K562 (cell line): ENCODE data around the gene MAN1A1. TPM values are rescaled to one million over a fixed set of nuclear protein-coding genes. Genes with fewer than 3 reads are reported as not detected.
A peak's percentile ranks its signal among the peaks of the same experiment; 100 is the strongest.

ENCODE experiments used
- ATAC-seq: fragments of 200-7000 bp; cut with Tn5 transposase; 3 replicates; pipeline ENCODE4 v1.9.1; 2020; ENCODE audit warnings: moderate library complexity
- BruUV-seq: library from RNA; stranded (reverse); fragments of 400-500 nt; replicated peaks from 2 replicates; lab custom pipeline; 2021; lab: Mats Ljungman, UMichigan
- CTCF ChIA-PET: fragments of 300-600 bp; formaldehyde crosslinking; extraction: SDS; loops from one replicate; lab custom pipeline; 2021; ENCODE audit warnings: low intra/inter-chr PET ratio; lab: Yijun Ruan, JAX
- POLR2A ChIA-PET: fragments of 300-600, 350-650 bp; sonication (Branson Sonifier 250); formaldehyde crosslinking; extraction: SDS; loops from one replicate; lab custom pipeline; 2021; ENCODE audit warnings: antibody characterized with exemption, inconsistent platforms; lab: Yijun Ruan, JAX
- DNase-seq, 4 experiments: peaks; one replicate each; pipeline versions ENCODE4 v3.0.0 to v3.0.0-alpha.2; 2011 to 2018; ENCODE audit warnings: low spot score in 3 of 4, mixed read lengths in 3 of 4; ENCODE audit errors: extremely low read depth in 1 of 4
- FAIRE-seq: peaks from 2 replicates; lab custom pipeline; 2011; peaks lifted over from hg19 to GRCh38; lab: Jason Lieb, UNC
- H2AFZ ChIP-seq: 2 replicates; pipeline ENCODE4 v1.6.0; 2011; ENCODE audit warnings: low read depth, low read length, control low read depth, inconsistent platforms
- H3K27ac ChIP-seq: fragments of 200-600 bp; 3 replicates; pipeline ENCODE4 v1.8.0; 2011; ENCODE audit warnings: low read depth, mild to moderate bottlenecking, control low read depth, inconsistent platforms, low read length, moderate library complexity, mixed read lengths; ENCODE audit errors: extremely low read depth
- H3K27me3 ChIP-seq, 2 experiments: fragments of 300-600 bp in 1 of 2; 2 replicates in 1 of 2; 3 replicates in 1 of 2; pipeline versions ENCODE4 v1.6.0 to v1.8.0; 2011; ENCODE audit warnings: inconsistent platforms in 2 of 2, low read length in 2 of 2, mild to moderate bottlenecking in 1 of 2, mixed read lengths in 1 of 2, moderate library complexity in 1 of 2; ENCODE audit not compliant: control insufficient read depth in 2 of 2, insufficient read depth in 2 of 2
- H3K36me3 ChIP-seq: fragments of 300-600 bp; 3 replicates; pipeline ENCODE4 v1.8.0; 2011; ENCODE audit warnings: mild to moderate bottlenecking, low read length, inconsistent platforms; ENCODE audit not compliant: control insufficient read depth, insufficient read depth
- H3K4me1 ChIP-seq, 2 experiments: fragments of 200-600 bp in 1 of 2; replicated peaks in 1 of 2; 2 replicates in 1 of 2; 3 replicates in 1 of 2; pipeline versions ENCODE4 v1.5.1 to v1.8.0; 2011; ENCODE audit warnings: inconsistent platforms in 2 of 2, low read length in 2 of 2, mild to moderate bottlenecking in 1 of 2, mixed read lengths in 1 of 2, moderate library complexity in 1 of 2; ENCODE audit not compliant: control insufficient read depth in 2 of 2, insufficient read depth in 2 of 2
- H3K4me2 ChIP-seq: 2 replicates; pipeline ENCODE4 v1.6.1; 2011; ENCODE audit warnings: low read length, control low read depth, inconsistent platforms, mixed read lengths; ENCODE audit not compliant: insufficient read depth
- H3K4me3 ChIP-seq: fragments of 200-600 bp; sonication (generic), shearing (Covaris generic); 2 replicates; pipeline ENCODE4 v1.5.1; 2016; ENCODE audit warnings: control low read depth, inconsistent platforms
- H3K79me2 ChIP-seq: fragments of 200-600 bp; 3 replicates; pipeline ENCODE4 v1.8.0; 2011; ENCODE audit warnings: low read length, inconsistent platforms; ENCODE audit not compliant: control insufficient read depth, insufficient read depth
- H3K9ac ChIP-seq, 2 experiments: 2 replicates each; pipeline versions ENCODE4 v1.6.0 to v1.6.1; 2011; ENCODE audit warnings: low read depth in 2 of 2, low read length in 2 of 2, control low read depth in 1 of 2, inconsistent platforms in 1 of 2, mild to moderate bottlenecking in 1 of 2, mixed read lengths in 1 of 2; ENCODE audit not compliant: insufficient read depth in 1 of 2
- H3K9me1 ChIP-seq: one replicate; pipeline ENCODE4 v1.6.0; 2011; ENCODE audit warnings: inconsistent platforms, mild to moderate bottlenecking, low read length, moderate library complexity; ENCODE audit not compliant: control insufficient read depth, insufficient read depth
- H3K9me3 ChIP-seq: replicated peaks from 2 replicates; pipeline ENCODE4 v1.5.1; 2011; ENCODE audit warnings: low read depth, low read length, inconsistent platforms; ENCODE audit not compliant: control insufficient read depth, insufficient read depth
- H4K20me1 ChIP-seq: replicated peaks from 2 replicates; pipeline ENCODE4 v1.6.1; 2011; ENCODE audit warnings: low read length, inconsistent platforms, mixed read lengths; ENCODE audit not compliant: control insufficient read depth, insufficient read depth
- BRD9 ChIP-seq: fragments of 450-650 bp; IDR thresholded peaks from 2 replicates; pipeline ENCODE4 v1.6.1; 2018; ENCODE audit warnings: low read depth; ENCODE audit not compliant: partially characterized antibody
- CBX3 ChIP-seq, 2 experiments: IDR thresholded peaks; 1 replicate in 1 of 2; 2 replicates in 1 of 2; pipeline ENCODE4 v1.6.1; 2012; ENCODE audit warnings: inconsistent platforms in 2 of 2, low read length in 2 of 2, borderline replicate concordance in 1 of 2, control low read depth in 1 of 2
- FOSL1 ChIP-seq: fragments of 200-800 bp; sonication (Bioruptor generic); conservative IDR thresholded peaks from 2 replicates; pipeline ENCODE4 v1.6.1; 2016; ENCODE audit warnings: missing genetic modification characterization, missing compliant biosample characterization
- GTF2E2 ChIP-seq: fragments of 200-800 bp; sonication (Bioruptor generic); IDR thresholded peaks from 2 replicates; pipeline ENCODE4 v1.6.1; 2016; ENCODE audit warnings: missing genetic modification characterization, missing compliant biosample characterization
- KLF16 ChIP-seq: IDR thresholded peaks from 2 replicates; pipeline ENCODE4 v1.6.1; 2016; ENCODE audit warnings: antibody characterized with exemption
- NCOR1 ChIP-seq: fragments of 450-650 bp; IDR thresholded peaks from 2 replicates; pipeline ENCODE4 v1.6.1; 2016; ENCODE audit warnings: mild to moderate bottlenecking, moderate library complexity
- RAD21 ChIP-seq, 2 experiments: fragments of 250-450 bp in 1 of 2; fragments of 450-650 bp in 1 of 2; sonication (Bioruptor Pico) in 1 of 2; formaldehyde crosslinking in 1 of 2; IDR thresholded peaks in 1 of 2; conservative IDR thresholded peaks in 1 of 2; 2 replicates each; pipeline versions ENCODE4 v1.4.0 to v1.8.0; 2020 to 2022; ENCODE audit warnings: mild to moderate bottlenecking in 2 of 2, moderate library complexity in 1 of 2
- SMC3 ChIP-seq: conservative IDR thresholded peaks from 2 replicates; pipeline ENCODE4 v1.6.1; 2011; ENCODE audit warnings: low read depth, low read length, improper control_type of control experiment; ENCODE audit not compliant: insufficient read depth
- TBL1XR1 ChIP-seq, 2 experiments: IDR thresholded peaks; 2 replicates each; pipeline ENCODE4 v1.6.1; 2012; ENCODE audit warnings: improper control_type of control experiment in 2 of 2, low read length in 2 of 2, mild to moderate bottlenecking in 1 of 2
- ZNF174 ChIP-seq: fragments of 250-450 bp; sonication (Bioruptor Pico); IDR thresholded peaks from 2 replicates; pipeline ENCODE4 v1.4.0; 2020; ENCODE audit warnings: mild to moderate bottlenecking
- ZNF384 ChIP-seq: IDR thresholded peaks from 2 replicates; pipeline ENCODE4 v1.6.1; 2012; ENCODE audit warnings: low read depth, low read length, improper control_type of control experiment
- ZNF76 ChIP-seq: fragments of 250-450 bp; sonication (Bioruptor Pico); IDR thresholded peaks from 2 replicates; pipeline ENCODE4 v1.4.0; 2020; ENCODE audit warnings: mild to moderate bottlenecking, moderate library complexity, borderline replicate concordance
- WGBS: fragments of 100-300 bp; shearing (Covaris generic); methylation state at CpG from one replicate; pipeline ENCODE4 v1.1.6; 2016; ENCODE audit warnings: low coverage, mixed read lengths; ENCODE audit not compliant: insufficient coverage; ENCODE audit errors: missing lambda C conversion rate; 5-methylcytosine and 5-hydroxymethylcytosine counted together
- in situ Hi-C: fragments of 300-500 bp; cut with MboI; formaldehyde crosslinking; loops from 4 replicates; pipeline ENCODE4 v1.15.0; 2018; ENCODE audit warnings: inconsistent platforms, mixed read lengths
- intact Hi-C: fragments of 100-400 bp; cut with micrococcal nuclease; formaldehyde crosslinking; loops from 2 replicates; pipeline ENCODE4 v1.14.2; 2022
- polyA plus RNA-seq, 8 experiments: library from polyadenylated mRNA; depleted of rRNA in 4 of 8; stranded (reverse) in 5 of 8; unstranded in 3 of 8; fragments of >200 nt; fragmentation: Nextera tagmentation in 2 of 8; fragmentation: Illumina TruSeq in 1 of 8; extraction: Ambion mirVana in 2 of 8; extraction: Trizol in 1 of 8; gene quantifications; 2 replicates each; pipeline versions ENCODE4 v1.2.1 to v1.2.3, GENCODE V29; 2011 to 2014; ENCODE audit warnings: inconsistent platforms in 1 of 8, missing spikeins in 1 of 8
- total RNA-seq, 7 experiments: library from RNA; depleted of rRNA in 6 of 7; stranded (reverse); fragments of >200 nt in 6 of 7; fragmentation: Illumina TruSeq in 2 of 7; extraction: Trizol in 2 of 7; gene quantifications; 2 replicates each; pipeline versions ENCODE4 v1.2.1 to v1.2.3, GENCODE V29; 2011 to 2021; ENCODE audit warnings: low replicate concordance in 1 of 7
- TF ChIP-seq, protein P1 (sequence below): fragments of 250-450 bp; sonication (Bioruptor Pico); IDR thresholded peaks from 2 replicates; pipeline ENCODE4 v1.8.0; 2021; ENCODE audit warnings: moderate library complexity, mild to moderate bottlenecking, inconsistent platforms
- TF ChIP-seq, protein P2 (sequence below), 3 experiments: IDR thresholded peaks in 2 of 3; conservative IDR thresholded peaks in 1 of 3; 2 replicates each; pipeline ENCODE4 v1.5.1; 2011 to 2012; ENCODE audit warnings: low read length in 3 of 3, mild to moderate bottlenecking in 3 of 3, control low read depth in 2 of 3, improper control_type of control experiment in 1 of 3, inconsistent platforms in 1 of 3, low read depth in 1 of 3, mixed read lengths in 1 of 3, moderate library complexity in 1 of 3; ENCODE audit not compliant: insufficient read depth in 2 of 3
- TF ChIP-seq, protein P3 (sequence below): IDR thresholded peaks from 2 replicates; pipeline ENCODE4 v1.6.1; 2012; ENCODE audit warnings: low read depth, low read length, improper control_type of control experiment, borderline replicate concordance

MAN1A1 gene
- total and polyA plus RNA-seq, 9 of the 15 experiments (the other 6 are each of a cell fraction or from before 2014, with no cell fraction given), result 24.5 to 78.4 (median 59.7) TPM

DNA sequence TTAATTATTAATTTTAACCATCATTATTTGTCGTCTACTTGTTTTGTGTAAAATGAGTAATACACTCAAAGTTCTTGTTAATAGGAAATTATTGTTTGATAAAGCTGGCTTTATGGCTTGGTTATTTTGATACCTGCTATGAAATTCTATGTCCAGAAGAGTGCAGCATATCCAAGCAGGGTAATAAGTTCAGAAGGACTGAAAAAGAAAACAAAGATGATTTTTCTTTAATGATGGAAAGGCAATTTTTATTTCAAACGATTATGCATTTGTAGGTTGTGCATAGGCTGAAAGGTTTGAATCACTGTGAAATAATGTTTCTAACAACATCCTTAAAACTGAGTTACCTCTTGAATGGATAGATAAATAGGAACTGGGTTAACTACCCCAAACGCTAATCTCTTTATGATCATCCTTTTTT, 1.4 kb upstream of the MAN1A1 start:
- H3K36me3 ChIP-seq, result peaks cover 15% of the 10 kb centered on the region
- BruUV-seq, result no TSS peak
- no peaks in the 10 kb centered on the region for H3K9me1 ChIP-seq
- WGBS, result 0% methylated on average over 3 of the region's 3 CpGs
- intact Hi-C loops, result loop anchor here (1.0 to 10.0 kb wide), 9 partner anchors 86 to 626 kb away; no protein-coding TSS in a partner anchor
- peak overlapping the region; percentile 76 for H3K4me2 ChIP-seq
- H2AFZ ChIP-seq, result no peak overlapping the region
- H3K9me3 ChIP-seq, result no peaks in the 10 kb centered on the region
- peak overlapping the region; percentile 89; the same call in 2 of the 3 replicates for H3K27ac ChIP-seq
- in situ Hi-C loops, result no loop called here
- ChIA-PET CTCF (interaction anchor here (0.6 to 1.5 kb wide), 2 partner anchors 627 to 912 kb away, joined by 3 to 5 read pairs; no protein-coding TSS in a partner anchor), POLR2A (interaction anchor here (0.7 to 1.5 kb wide), 5 partner anchors 7 to 194 kb away, joined by 3 to 5 read pairs (median 3); no protein-coding TSS in a partner anchor)
- DNase-seq (peak in 2 of 4 experiments; percentile 22 to 54), FAIRE-seq (peak; percentile 49), ATAC-seq (no peak)
- H3K9ac ChIP-seq, result peak overlapping the region in 1 of 2 experiments; percentile 80; a peak in 2 of 4 replicates
- peaks cover 5 to 17% of the 10 kb centered on the region in 2 experiments; a peak in 2 of 5 replicates for H3K4me1 ChIP-seq
- H3K27me3 ChIP-seq, result no peaks in the 10 kb centered on the region
- H3K79me2 ChIP-seq, result peaks cover 87% of the 10 kb centered on the region
- peaks cover 9% of the 10 kb centered on the region for H4K20me1 ChIP-seq
- peak overlapping the region; percentile 77 for H3K4me3 ChIP-seq
- TF ChIP-seq ZNF76 (CRISPR knock-in tag) (0 out of 2 replicates have a peak, but pooled peaks have one; percentile 5), CBX3 (IDR thresholded peaks at IDR 0.05; ENCODE audit: borderline replicate concordance in 1 of 2, low read length in 2 of 2) (no peak), ZNF174 (CRISPR knock-in tag) (no peak), ZNF384 (no peak), RAD21 (CRISPR knock-in tag; conservative IDR thresholded peaks at IDR 0.05 in 1 of 2, IDR thresholded peaks at IDR 0.05 in 1 of 2) (peak; percentile 85 to 90), SMC3 (peak; percentile 34; the same call in 1 of the 2 replicates), KLF16 (peak; percentile 34; the same call in 1 of the 2 replicates), GTF2E2 (tag) (peak; percentile 85), BRD9 (peak; percentile 88), NCOR1 (no peak), FOSL1 (0 out of 2 replicates have a peak, but pooled peaks have one; percentile 22), TBL1XR1 (IDR thresholded peaks at IDR 0.05; ENCODE audit: low read length in 2 of 2) (no peak)
- TF ChIP-seq, protein P1, sequence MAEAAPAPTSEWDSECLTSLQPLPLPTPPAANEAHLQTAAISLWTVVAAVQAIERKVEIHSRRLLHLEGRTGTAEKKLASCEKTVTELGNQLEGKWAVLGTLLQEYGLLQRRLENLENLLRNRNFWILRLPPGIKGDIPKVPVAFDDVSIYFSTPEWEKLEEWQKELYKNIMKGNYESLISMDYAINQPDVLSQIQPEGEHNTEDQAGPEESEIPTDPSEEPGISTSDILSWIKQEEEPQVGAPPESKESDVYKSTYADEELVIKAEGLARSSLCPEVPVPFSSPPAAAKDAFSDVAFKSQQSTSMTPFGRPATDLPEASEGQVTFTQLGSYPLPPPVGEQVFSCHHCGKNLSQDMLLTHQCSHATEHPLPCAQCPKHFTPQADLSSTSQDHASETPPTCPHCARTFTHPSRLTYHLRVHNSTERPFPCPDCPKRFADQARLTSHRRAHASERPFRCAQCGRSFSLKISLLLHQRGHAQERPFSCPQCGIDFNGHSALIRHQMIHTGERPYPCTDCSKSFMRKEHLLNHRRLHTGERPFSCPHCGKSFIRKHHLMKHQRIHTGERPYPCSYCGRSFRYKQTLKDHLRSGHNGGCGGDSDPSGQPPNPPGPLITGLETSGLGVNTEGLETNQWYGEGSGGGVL (CRISPR knock-in tag), result no peak
- TF ChIP-seq, protein P2, sequence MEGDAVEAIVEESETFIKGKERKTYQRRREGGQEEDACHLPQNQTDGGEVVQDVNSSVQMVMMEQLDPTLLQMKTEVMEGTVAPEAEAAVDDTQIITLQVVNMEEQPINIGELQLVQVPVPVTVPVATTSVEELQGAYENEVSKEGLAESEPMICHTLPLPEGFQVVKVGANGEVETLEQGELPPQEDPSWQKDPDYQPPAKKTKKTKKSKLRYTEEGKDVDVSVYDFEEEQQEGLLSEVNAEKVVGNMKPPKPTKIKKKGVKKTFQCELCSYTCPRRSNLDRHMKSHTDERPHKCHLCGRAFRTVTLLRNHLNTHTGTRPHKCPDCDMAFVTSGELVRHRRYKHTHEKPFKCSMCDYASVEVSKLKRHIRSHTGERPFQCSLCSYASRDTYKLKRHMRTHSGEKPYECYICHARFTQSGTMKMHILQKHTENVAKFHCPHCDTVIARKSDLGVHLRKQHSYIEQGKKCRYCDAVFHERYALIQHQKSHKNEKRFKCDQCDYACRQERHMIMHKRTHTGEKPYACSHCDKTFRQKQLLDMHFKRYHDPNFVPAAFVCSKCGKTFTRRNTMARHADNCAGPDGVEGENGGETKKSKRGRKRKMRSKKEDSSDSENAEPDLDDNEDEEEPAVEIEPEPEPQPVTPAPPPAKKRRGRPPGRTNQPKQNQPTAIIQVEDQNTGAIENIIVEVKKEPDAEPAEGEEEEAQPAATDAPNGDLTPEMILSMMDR (IDR thresholded peaks at IDR 0.05 in 2 of 3, conservative IDR thresholded peaks at IDR 0.05 in 1 of 3; ENCODE audit: insufficient read depth in 2 of 3, low read depth in 1 of 3, low read length in 3 of 3), result peak; percentile 31 to 75 (median 44); a peak in 4 of 6 replicates
- TF ChIP-seq, protein P3, sequence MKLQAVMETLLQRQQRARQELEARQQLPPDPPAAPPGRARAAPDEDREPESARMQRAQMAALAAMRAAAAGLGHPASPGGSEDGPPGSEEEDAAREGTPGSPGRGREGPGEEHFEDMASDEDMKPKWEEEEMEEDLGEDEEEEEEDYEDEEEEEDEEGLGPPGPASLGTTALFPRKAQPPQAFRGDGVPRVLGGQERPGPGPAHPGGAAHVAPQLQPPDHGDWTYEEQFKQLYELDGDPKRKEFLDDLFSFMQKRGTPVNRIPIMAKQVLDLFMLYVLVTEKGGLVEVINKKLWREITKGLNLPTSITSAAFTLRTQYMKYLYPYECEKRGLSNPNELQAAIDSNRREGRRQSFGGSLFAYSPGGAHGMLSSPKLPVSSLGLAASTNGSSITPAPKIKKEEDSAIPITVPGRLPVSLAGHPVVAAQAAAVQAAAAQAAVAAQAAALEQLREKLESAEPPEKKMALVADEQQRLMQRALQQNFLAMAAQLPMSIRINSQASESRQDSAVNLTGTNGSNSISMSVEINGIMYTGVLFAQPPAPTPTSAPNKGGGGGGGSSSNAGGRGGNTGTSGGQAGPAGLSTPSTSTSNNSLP, result peak; percentile 85
